Activated CD4-positive, alpha-beta T cell treated with anti-CD3 and anti-CD28 coated beads, Interleukin-2, amount 10 ng/mL, durations not matched to agents 7 days and 5 days (primary cell): Measurements from ENCODE around the gene NANOGP8. TPM values are rescaled to one million over a fixed set of nuclear protein-coding genes. Genes with fewer than 3 reads are reported as not detected.

Experiments
- CTCF ChIA-PET: fragments of 350-600 bp; sonication (Branson Sonifier 250); formaldehyde crosslinking; loops from one replicate; lab custom pipeline; 2021; ENCODE audit warnings: antibody characterized with exemption; lab: Charles Lee
- POLR2A ChIA-PET: fragments of 350-600 bp; sonication (Branson Sonifier 250); formaldehyde crosslinking; loops from one replicate; lab custom pipeline; 2021; ENCODE audit warnings: antibody characterized with exemption; lab: Charles Lee
- DNase-seq: peaks from one replicate; pipeline ENCODE4 v3.0.0-alpha.2; 2020
- H3K27ac Mint-ChIP-seq: one replicate; pipeline ENCODE4 v1.8.0; 2021; ENCODE audit warnings: mild to moderate bottlenecking, moderate library complexity, mixed read lengths
- H3K27me3 Mint-ChIP-seq: one replicate; pipeline ENCODE4 v1.8.0; 2021; ENCODE audit warnings: mixed read lengths
- H3K36me3 Mint-ChIP-seq: one replicate; pipeline ENCODE4 v1.8.0; 2021; ENCODE audit warnings: low read depth, mixed read lengths
- H3K4me1 Mint-ChIP-seq: one replicate; pipeline ENCODE4 v1.8.0; 2021; ENCODE audit warnings: mixed read lengths
- H3K4me3 Mint-ChIP-seq: one replicate; pipeline ENCODE4 v1.8.0; 2021; ENCODE audit warnings: mild to moderate bottlenecking, moderate library complexity, mixed read lengths
- H3K9me3 Mint-ChIP-seq: one replicate; pipeline ENCODE4 v1.8.0; 2021; ENCODE audit warnings: mixed read lengths
- total RNA-seq, 2 experiments: library from RNA; stranded (reverse); gene quantifications; one replicate each; pipeline ENCODE4 v1.2.3, GENCODE V29; 2021

Gene NANOGP8
- total RNA-seq, 2 experiments from 2014 or later = not detected

GRCh38 chr15:35061825-35062737, 23.0 kb downstream of the NANOGP8 start:
- H3K27ac Mint-ChIP-seq = no peak overlapping the region
- peaks cover 4% of the 10 kb centered on the region for H3K27me3 Mint-ChIP-seq
- no peaks in the 10 kb centered on the region for H3K9me3 Mint-ChIP-seq
- H3K4me1 Mint-ChIP-seq = no peaks in the 10 kb centered on the region
- no peak for DNase-seq
- H3K36me3 Mint-ChIP-seq = no peaks in the 10 kb centered on the region
- CTCF ChIA-PET = interaction anchor here (0.7 kb wide), 1 partner anchor 434 kb away, joined by 3 read pairs; no protein-coding TSS in a partner anchor
- no peak overlapping the region for H3K4me3 Mint-ChIP-seq
- POLR2A ChIA-PET = no interaction called here

- Mint-ChIP-seq H3K27me3 (peaks cover 4% of the 10 kb centered on the region), H3K9me3 (no peaks in the 10 kb centered on the region), H3K27ac (no peak overlapping the region), H3K4me1 (no peaks in the 10 kb centered on the region), H3K36me3 (no peaks in the 10 kb centered on the region), H3K4me3 (no peak overlapping the region)
- ChIA-PET POLR2A (no interaction called here), CTCF (no interaction called here)
- no peak for DNase-seq
Observed at GRCh38 chr15:35061161-35061824, 23.8 kb downstream of the NANOGP8 start.

- no peak overlapping the region for H3K4me3 Mint-ChIP-seq
- H3K36me3 Mint-ChIP-seq = no peaks in the 10 kb centered on the region
- H3K27ac Mint-ChIP-seq = no peak overlapping the region
- ChIA-PET POLR2A (no interaction called here), CTCF (interaction anchor here (0.6 kb wide), 1 partner anchor 1106 kb away, joined by 3 read pairs; no protein-coding TSS in a partner anchor)
- no peaks in the 10 kb centered on the region for H3K9me3 Mint-ChIP-seq
- H3K4me1 Mint-ChIP-seq = no peaks in the 10 kb centered on the region
- no peak for DNase-seq
- H3K27me3 Mint-ChIP-seq = peaks cover 4% of the 10 kb centered on the region
Observed at GRCh38 chr15:35060591-35060990, 24.5 kb downstream of the NANOGP8 start.

- Mint-ChIP-seq H3K4me1 (no peaks in the 10 kb centered on the region), H3K27ac (no peak overlapping the region)
Observed at GRCh38 chr15:35058534-35059054, 26.5 kb downstream of the NANOGP8 start.

GRCh38 chr15:35055416-35056105, 29.5 kb downstream of the NANOGP8 start:
- H3K4me1 Mint-ChIP-seq = no peaks in the 10 kb centered on the region
- H3K4me3 Mint-ChIP-seq = no peak overlapping the region
- no peaks in the 10 kb centered on the region for H3K9me3 Mint-ChIP-seq
- CTCF ChIA-PET = no interaction called here
- no peaks in the 10 kb centered on the region for H3K36me3 Mint-ChIP-seq
- no peak overlapping the region for H3K27ac Mint-ChIP-seq
- DNase-seq = no peak
- POLR2A ChIA-PET = no interaction called here
- H3K27me3 Mint-ChIP-seq = peaks cover 4% of the 10 kb centered on the region

More at GRCh38 chr15:35058534-35059054, 26.5 kb downstream of the NANOGP8 start:
- no peaks in the 10 kb centered on the region for H3K9me3 Mint-ChIP-seq
- H3K36me3 Mint-ChIP-seq = no peaks in the 10 kb centered on the region
- POLR2A ChIA-PET = no interaction called here
- no peak for DNase-seq
- no peak overlapping the region for H3K4me3 Mint-ChIP-seq
- peaks cover 4% of the 10 kb centered on the region for H3K27me3 Mint-ChIP-seq
- CTCF ChIA-PET = no interaction called here

- H3K4me1 Mint-ChIP-seq = no peaks in the 10 kb centered on the region
- no peaks in the 10 kb centered on the region for H3K9me3 Mint-ChIP-seq
- H3K36me3 Mint-ChIP-seq = no peaks in the 10 kb centered on the region
- ChIA-PET POLR2A (no interaction called here), CTCF (no interaction called here)
- no peak for DNase-seq
- no peak overlapping the region for H3K27ac Mint-ChIP-seq
- peaks cover 4% of the 10 kb centered on the region for H3K27me3 Mint-ChIP-seq
- H3K4me3 Mint-ChIP-seq = no peak overlapping the region
Observed at GRCh38 chr15:35054380-35054779, 30.7 kb downstream of the NANOGP8 start.

- Mint-ChIP-seq H3K4me1 (peaks cover 3% of the 10 kb centered on the region), H3K36me3 (no peaks in the 10 kb centered on the region), H3K27me3 (peaks cover 4% of the 10 kb centered on the region), H3K9me3 (no peaks in the 10 kb centered on the region), H3K27ac (no peak overlapping the region), H3K4me3 (no peak overlapping the region)
- DNase-seq = no peak
- ChIA-PET CTCF (no interaction called here), POLR2A (no interaction called here)
Observed at GRCh38 chr15:35047996-35048395, 37.1 kb downstream of the NANOGP8 start.

GRCh38 chr15:35047528-35047927, 37.6 kb downstream of the NANOGP8 start:
- H3K36me3 Mint-ChIP-seq = no peaks in the 10 kb centered on the region
- peaks cover 3% of the 10 kb centered on the region for H3K4me1 Mint-ChIP-seq
- H3K9me3 Mint-ChIP-seq = no peaks in the 10 kb centered on the region
- DNase-seq = no peak
- ChIA-PET CTCF (no interaction called here), POLR2A (no interaction called here)
- no peak overlapping the region for H3K27ac Mint-ChIP-seq
- H3K27me3 Mint-ChIP-seq = peaks cover 4% of the 10 kb centered on the region
- no peak overlapping the region for H3K4me3 Mint-ChIP-seq

GRCh38 chr15:35043373-35044095, 41.6 kb downstream of the NANOGP8 start:
- CTCF ChIA-PET = interaction anchor here (0.6 kb wide), 2 partner anchors 902 to 1397 kb away, joined by 3 read pairs; no protein-coding TSS in a partner anchor
- no peak overlapping the region for H3K27ac Mint-ChIP-seq

GRCh38 chr15:35040339-35041255, 44.5 kb downstream of the NANOGP8 start:
- H3K36me3 Mint-ChIP-seq = no peaks in the 10 kb centered on the region
- H3K4me3 Mint-ChIP-seq = no peak overlapping the region
- H3K27me3 Mint-ChIP-seq = no peaks in the 10 kb centered on the region
- ChIA-PET POLR2A (no interaction called here), CTCF (no interaction called here)
- H3K27ac Mint-ChIP-seq = no peak overlapping the region
- H3K4me1 Mint-ChIP-seq = peaks cover 3% of the 10 kb centered on the region
- no peak for DNase-seq
- no peaks in the 10 kb centered on the region for H3K9me3 Mint-ChIP-seq

More at GRCh38 chr15:35043373-35044095, 41.6 kb downstream of the NANOGP8 start:
- POLR2A ChIA-PET = no interaction called here
- Mint-ChIP-seq H3K9me3 (no peaks in the 10 kb centered on the region), H3K27me3 (peaks cover 2% of the 10 kb centered on the region), H3K4me3 (no peak overlapping the region), H3K36me3 (no peaks in the 10 kb centered on the region), H3K4me1 (peaks cover 3% of the 10 kb centered on the region)
- no peak for DNase-seq

- Mint-ChIP-seq H3K36me3 (no peaks in the 10 kb centered on the region), H3K27me3 (no peaks in the 10 kb centered on the region), H3K4me3 (no peak overlapping the region), H3K27ac (no peak overlapping the region), H3K4me1 (peaks cover 3% of the 10 kb centered on the region), H3K9me3 (no peaks in the 10 kb centered on the region)
- no peak for DNase-seq
- ChIA-PET POLR2A (no interaction called here), CTCF (no interaction called here)
Observed at GRCh38 chr15:35038626-35039451, 46.3 kb downstream of the NANOGP8 start.
